Cardiac muscle cell (in vitro differentiated cells and primary cell): Measurements from ENCODE around the gene CXCL12. TPM values are rescaled to one million over a fixed set of nuclear protein-coding genes. Genes with fewer than 3 reads are reported as not detected.

Experiments used
- DNase-seq, 2 donors: peaks; one replicate each; pipeline versions ENCODE4 v3.0.0 to v3.0.0-alpha.2; 2010 to 2017; ENCODE audit warnings: low read depth in 1 of 2, low spot score in 1 of 2
- H3K27ac ChIP-seq: fragments of 200-600 bp; sonication (generic); 2 replicates; pipeline ENCODE4 v1.5.1; 2016
- H3K27me3 ChIP-seq: fragments of 200-600 bp; sonication (generic); 2 replicates; pipeline ENCODE4 v1.6.0; 2016; ENCODE audit warnings: control low read depth
- H3K36me3 ChIP-seq: fragments of 200-600 bp; sonication (generic); 2 replicates; pipeline ENCODE4 v1.5.1; 2016; ENCODE audit warnings: control low read depth
- H3K4me1 ChIP-seq: fragments of 200-600 bp; sonication (generic); 2 replicates; pipeline ENCODE4 v1.8.1; 2017; ENCODE audit warnings: low read depth, mild to moderate bottlenecking, mixed run types
- H3K4me3 ChIP-seq: fragments of 200-600 bp; sonication (generic); 2 replicates; pipeline ENCODE4 v1.5.1; 2016; ENCODE audit warnings: mild to moderate bottlenecking
- H3K9me3 ChIP-seq: fragments of 200-600 bp; sonication (generic); 2 replicates; pipeline ENCODE4 v1.5.1; 2017; ENCODE audit warnings: low read depth, mild to moderate bottlenecking, control low read depth
- polyA plus RNA-seq: library from polyadenylated mRNA; unstranded; fragments of >200 nt; fragmentation: Nextera tagmentation; extraction: Ambion mirVana; gene quantifications from 2 replicates; pipeline ENCODE4 v1.2.1, GENCODE V29; 2016
- total RNA-seq: library from RNA; depleted of rRNA; stranded (reverse); fragments of >200 nt; gene quantifications from 2 replicates; pipeline ENCODE4 v1.2.3, GENCODE V29; 2016
- TF ChIP-seq, protein P1 (sequence below): IDR thresholded peaks from 2 replicates; pipeline ENCODE4 v1.5.1; 2012; ENCODE audit warnings: low read depth, mild to moderate bottlenecking, low read length

Gene CXCL12
- total RNA-seq (26.3 and 68.9 TPM in 2 replicates), polyA plus RNA-seq (10.1 and 30.6 TPM in 2 replicates)

DNA sequence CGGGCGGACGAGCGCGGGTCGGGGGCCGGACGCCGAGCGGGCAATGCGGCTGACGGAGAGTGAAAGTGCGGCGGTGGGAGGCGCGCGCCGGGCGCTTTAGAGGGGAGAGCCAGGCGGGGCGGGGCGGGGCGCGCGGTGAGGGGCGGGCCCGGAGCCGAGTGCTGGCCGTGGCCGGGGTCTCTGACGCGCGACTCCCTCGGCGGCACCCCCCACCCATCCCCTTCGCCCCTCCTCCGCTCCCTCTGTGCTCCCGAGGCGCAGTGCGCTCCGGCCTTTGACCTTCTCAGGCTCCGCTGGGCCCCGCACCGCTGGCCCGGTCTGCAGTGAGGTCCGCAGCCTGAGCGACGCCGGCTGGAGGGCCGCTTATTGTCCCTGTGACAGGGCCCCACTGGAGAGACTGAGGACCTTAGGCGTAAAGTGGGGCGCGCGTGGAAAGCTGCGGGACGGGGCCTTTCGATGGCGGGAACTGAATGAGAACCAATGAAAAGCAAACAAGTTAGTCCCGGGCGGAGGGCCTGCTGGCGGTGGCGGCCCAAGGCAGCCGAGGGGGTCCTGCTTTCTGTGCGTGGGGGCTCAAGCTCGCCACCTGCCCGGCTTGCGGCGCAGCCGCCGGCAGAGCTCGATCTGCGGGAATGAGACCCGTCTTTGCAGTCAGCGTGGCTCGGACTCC is at the start of gene CXCL12:
TSS of gene CXCL12 (minus strand) at position 72 of the 670 bp plus-strand sequence. CDS start 92 bp downstream, outside the sequence.
- TF ChIP-seq, protein P1, sequence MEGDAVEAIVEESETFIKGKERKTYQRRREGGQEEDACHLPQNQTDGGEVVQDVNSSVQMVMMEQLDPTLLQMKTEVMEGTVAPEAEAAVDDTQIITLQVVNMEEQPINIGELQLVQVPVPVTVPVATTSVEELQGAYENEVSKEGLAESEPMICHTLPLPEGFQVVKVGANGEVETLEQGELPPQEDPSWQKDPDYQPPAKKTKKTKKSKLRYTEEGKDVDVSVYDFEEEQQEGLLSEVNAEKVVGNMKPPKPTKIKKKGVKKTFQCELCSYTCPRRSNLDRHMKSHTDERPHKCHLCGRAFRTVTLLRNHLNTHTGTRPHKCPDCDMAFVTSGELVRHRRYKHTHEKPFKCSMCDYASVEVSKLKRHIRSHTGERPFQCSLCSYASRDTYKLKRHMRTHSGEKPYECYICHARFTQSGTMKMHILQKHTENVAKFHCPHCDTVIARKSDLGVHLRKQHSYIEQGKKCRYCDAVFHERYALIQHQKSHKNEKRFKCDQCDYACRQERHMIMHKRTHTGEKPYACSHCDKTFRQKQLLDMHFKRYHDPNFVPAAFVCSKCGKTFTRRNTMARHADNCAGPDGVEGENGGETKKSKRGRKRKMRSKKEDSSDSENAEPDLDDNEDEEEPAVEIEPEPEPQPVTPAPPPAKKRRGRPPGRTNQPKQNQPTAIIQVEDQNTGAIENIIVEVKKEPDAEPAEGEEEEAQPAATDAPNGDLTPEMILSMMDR, result no peak
- Histone ChIP-seq H3K27ac (no peak within 1 kb of the TSS), H3K27me3 (peaks cover 28% of the 10 kb centered on the region), H3K4me3 (peak within 1 kb of the TSS; percentile 40), H3K9me3 (no peaks in the 10 kb centered on the region), H3K4me1 (peaks cover 25% of the 10 kb centered on the region), H3K36me3 (no peaks in the 10 kb centered on the region)
- DNase-seq, result peak; percentile 64 to 65

DNA sequence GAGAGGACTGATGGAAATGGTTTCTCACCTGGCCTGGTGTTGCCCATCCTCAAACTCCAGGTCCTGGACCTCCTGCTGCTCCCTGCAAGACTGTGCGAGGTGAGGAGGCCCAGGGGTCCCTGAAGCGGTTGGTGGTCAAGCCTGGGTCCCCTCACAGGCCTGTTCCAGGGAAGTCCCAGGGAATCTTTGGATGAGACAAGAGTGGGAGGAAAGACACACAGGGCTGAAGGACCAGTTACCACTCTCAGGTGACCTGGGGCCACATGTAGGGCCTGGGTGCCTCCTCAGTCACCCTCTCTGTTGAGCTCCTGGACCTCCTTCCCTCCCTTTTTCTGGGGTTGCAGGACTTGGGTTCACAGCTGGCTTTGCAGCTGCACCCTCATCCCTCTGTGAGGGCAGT is 42.6 kb upstream of the CXCL12 start:
- no peak overlapping the region for H3K4me3 ChIP-seq
- H3K27me3 ChIP-seq, result no peaks in the 10 kb centered on the region
- TF ChIP-seq, protein P1, result no peak
- no peaks in the 10 kb centered on the region for H3K4me1 ChIP-seq
- no peak overlapping the region for H3K27ac ChIP-seq
- no peaks in the 10 kb centered on the region for H3K9me3 ChIP-seq
- no peak for DNase-seq
- H3K36me3 ChIP-seq, result no peaks in the 10 kb centered on the region

DNA sequence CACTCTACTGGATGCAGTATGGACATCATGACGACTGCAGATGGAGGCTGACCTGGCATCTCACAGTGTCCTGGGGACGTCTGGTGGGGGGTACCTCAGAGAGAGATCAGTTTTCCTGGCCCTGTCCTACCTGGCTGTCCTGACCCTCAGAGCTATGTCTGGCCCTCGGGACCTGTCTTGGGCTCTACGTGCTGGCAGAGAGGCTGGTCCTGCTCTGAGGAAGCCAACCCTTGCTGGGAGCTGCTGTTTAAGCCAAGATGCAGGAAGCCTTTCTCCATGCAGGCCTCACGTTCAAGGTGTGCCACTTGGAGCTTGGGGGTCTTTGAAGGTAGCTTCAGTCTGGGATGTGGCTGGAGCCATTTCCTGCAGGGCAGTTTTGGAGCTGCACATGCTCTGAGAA is 42.1 kb upstream of the CXCL12 start:
- H3K27ac ChIP-seq, result no peak overlapping the region
- H3K9me3 ChIP-seq, result no peaks in the 10 kb centered on the region
- H3K4me3 ChIP-seq, result no peak overlapping the region
- no peaks in the 10 kb centered on the region for H3K4me1 ChIP-seq
- TF ChIP-seq, protein P1, result no peak
- DNase-seq, result no peak
- H3K27me3 ChIP-seq, result no peaks in the 10 kb centered on the region
- H3K36me3 ChIP-seq, result no peaks in the 10 kb centered on the region

DNA sequence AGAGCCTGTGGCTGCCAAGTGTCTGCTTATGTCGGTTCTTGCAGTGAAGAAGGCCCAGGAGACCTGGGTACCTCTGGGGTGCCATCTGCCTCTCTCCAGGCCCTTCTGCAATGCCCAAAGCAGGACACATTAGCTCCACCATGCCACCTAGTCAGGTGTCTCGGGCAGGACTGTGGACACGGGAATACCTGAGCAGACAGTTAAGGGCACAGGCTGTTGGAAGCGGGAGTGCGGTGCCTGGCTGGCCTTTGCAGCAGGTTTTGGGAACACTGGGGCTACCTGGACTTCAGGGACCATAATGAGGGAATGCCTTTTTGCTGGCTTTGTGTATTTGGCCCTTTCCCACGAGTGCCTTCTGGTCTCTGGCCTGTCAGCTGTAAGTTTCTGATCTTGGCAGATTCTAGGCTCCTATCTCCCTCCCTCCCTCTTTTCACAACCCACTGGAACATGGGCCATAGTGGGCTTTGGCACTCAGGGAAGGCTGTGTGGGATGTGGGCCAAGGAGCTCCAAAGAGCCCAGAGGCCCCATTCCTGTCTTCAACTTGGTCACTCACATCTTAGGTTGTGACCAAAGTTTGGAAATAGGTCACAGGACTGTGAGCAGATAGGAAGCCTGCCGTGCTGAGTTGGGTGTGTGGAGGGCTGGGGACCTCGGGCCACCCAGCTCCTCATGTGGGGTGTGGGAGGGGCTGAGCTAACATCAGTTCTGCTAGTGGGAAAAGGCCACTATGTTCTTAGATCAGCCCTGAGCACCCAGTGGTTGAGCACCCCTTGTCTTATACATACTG is 41.5 kb upstream of the CXCL12 start:
- Histone ChIP-seq H3K4me3 (no peak overlapping the region), H3K36me3 (no peaks in the 10 kb centered on the region), H3K4me1 (no peaks in the 10 kb centered on the region), H3K9me3 (no peaks in the 10 kb centered on the region), H3K27me3 (no peaks in the 10 kb centered on the region), H3K27ac (no peak overlapping the region)
- TF ChIP-seq, protein P1, result no peak
- DNase-seq, result no peak

DNA sequence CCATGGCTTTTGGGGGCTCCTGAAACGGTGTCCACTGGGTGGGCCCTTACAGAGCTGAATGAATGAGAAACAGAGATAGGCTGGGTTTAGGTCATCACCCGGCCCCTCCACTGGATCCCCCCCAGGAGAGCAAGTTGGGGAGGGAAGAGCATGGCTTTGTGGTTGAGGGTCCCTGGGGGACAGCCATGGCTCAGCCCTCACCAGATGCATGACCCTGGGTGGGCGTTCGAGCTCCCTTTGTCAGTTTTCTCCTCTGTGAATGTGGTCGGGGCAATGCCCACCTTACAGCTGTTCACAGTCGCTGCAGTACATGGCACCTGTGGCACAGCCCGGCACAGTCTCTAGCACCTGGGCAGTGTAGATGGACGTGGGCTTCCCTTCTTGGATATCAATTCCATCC is 40.6 kb upstream of the CXCL12 start:
- DNase-seq, result no peak
- H3K36me3 ChIP-seq, result no peaks in the 10 kb centered on the region
- H3K9me3 ChIP-seq, result no peaks in the 10 kb centered on the region
- H3K27me3 ChIP-seq, result no peaks in the 10 kb centered on the region
- TF ChIP-seq, protein P1, result no peak
- H3K27ac ChIP-seq, result no peak overlapping the region
- H3K4me1 ChIP-seq, result no peaks in the 10 kb centered on the region
- H3K4me3 ChIP-seq, result no peak overlapping the region
